OCI-LY3 (cell line): ENCODE measurements around the gene SMCO3.

ENCODE experiments used
- H2AFZ ChIP-seq: fragments of 200-600, 300-600 bp; shearing (Covaris generic); 2 replicates; pipeline ENCODE4 v1.6.0; 2014; ENCODE audit warnings: antibody characterized with exemption, low read depth, low read length
- H3K27ac ChIP-seq: fragments of 200-600, 300-600 bp; sonication (generic); 2 replicates; pipeline ENCODE4 v1.5.1; 2014; ENCODE audit warnings: mild to moderate bottlenecking, low read length, moderate library complexity, mixed read lengths
- H3K27me3 ChIP-seq: fragments of 200-600, 300-600 bp; sonication (generic); 2 replicates; pipeline ENCODE4 v1.6.1; 2014; ENCODE audit warnings: low read depth, low read length, mixed read lengths
- H3K36me3 ChIP-seq: fragments of 200-600, 300-600 bp; sonication (generic); replicated peaks from 2 replicates; pipeline ENCODE3; 2014; ENCODE audit warnings: low read depth, low read length, mixed read lengths
- H3K4me1 ChIP-seq: fragments of 300-600, 200-600 bp; sonication (generic); 2 replicates; pipeline ENCODE4 v1.6.1; 2014; ENCODE audit warnings: low read length, mixed read lengths
- H3K4me2 ChIP-seq: fragments of 200-600, 300-600 bp; sonication (generic); 2 replicates; pipeline ENCODE4 v1.6.1; 2014; ENCODE audit warnings: low read length, mixed read lengths
- H3K4me3 ChIP-seq: fragments of 300-600, 200-600 bp; sonication (generic); 2 replicates; pipeline ENCODE4 v1.5.1; 2014; ENCODE audit warnings: antibody characterized with exemption, mild to moderate bottlenecking, low read length, moderate library complexity
- H3K79me2 ChIP-seq: fragments of 300-600, 200-600 bp; shearing (Covaris generic); 2 replicates; pipeline ENCODE4 v1.6.1; 2014; ENCODE audit warnings: mild to moderate bottlenecking, low read length, mixed read lengths
- H3K9ac ChIP-seq: fragments of 300-600, 200-600 bp; shearing (Covaris generic); 2 replicates; pipeline ENCODE4 v1.6.0; 2014; ENCODE audit warnings: mild to moderate bottlenecking, low read length, moderate library complexity
- H3K9me3 ChIP-seq: fragments of 200-600, 300-600 bp; shearing (Covaris generic); 2 replicates; pipeline ENCODE4 v1.6.1; 2014; ENCODE audit warnings: low read length, mixed read lengths; ENCODE audit not compliant: insufficient read depth
- H4K20me1 ChIP-seq: fragments of 200-600, 300-600 bp; sonication (generic); 2 replicates; pipeline ENCODE4 v1.6.1; 2016; ENCODE audit warnings: low read length, mixed read lengths; ENCODE audit not compliant: insufficient read depth
- CTCF ChIP-seq: fragments of 200-600, 300-600 bp; sonication (generic); IDR thresholded peaks from 2 replicates; pipeline ENCODE4 v1.5.1; 2014; ENCODE audit warnings: antibody characterized with exemption, low read length, low read depth
- EZH2phosphoT487 ChIP-seq: fragments of 200-600 bp; shearing (Covaris generic); IDR thresholded peaks from 2 replicates; pipeline ENCODE4 v1.6.1; 2018; ENCODE audit warnings: antibody characterized with exemption, mixed run types, low read depth

Gene SMCO3

GRCh38 chr12:14770496-14771461 lies 43.2 kb downstream of the SMCO3 start:
- Histone ChIP-seq H3K36me3 (peaks cover 35% of the 10 kb centered on the region), H2AFZ (peak overlapping the region; percentile 44; the same call in 1 of the 2 replicates), H3K9ac (peak overlapping the region; percentile 98), H3K9me3 (no peaks in the 10 kb centered on the region), H3K4me1 (peaks cover 29% of the 10 kb centered on the region), H4K20me1 (0 out of 2 replicates have a peak, but pooled peaks cover 2% of the 10 kb centered on the region), H3K4me3 (peak overlapping the region; percentile 91), H3K27ac (peak overlapping the region; percentile 95), H3K79me2 (peaks cover 54% of the 10 kb centered on the region), H3K4me2 (peak overlapping the region; percentile 76), H3K27me3 (no peaks in the 10 kb centered on the region)
- no peak for TF ChIP-seq CTCF
- TF ChIP-seq EZH2phosphoT487 = no peak

DNA sequence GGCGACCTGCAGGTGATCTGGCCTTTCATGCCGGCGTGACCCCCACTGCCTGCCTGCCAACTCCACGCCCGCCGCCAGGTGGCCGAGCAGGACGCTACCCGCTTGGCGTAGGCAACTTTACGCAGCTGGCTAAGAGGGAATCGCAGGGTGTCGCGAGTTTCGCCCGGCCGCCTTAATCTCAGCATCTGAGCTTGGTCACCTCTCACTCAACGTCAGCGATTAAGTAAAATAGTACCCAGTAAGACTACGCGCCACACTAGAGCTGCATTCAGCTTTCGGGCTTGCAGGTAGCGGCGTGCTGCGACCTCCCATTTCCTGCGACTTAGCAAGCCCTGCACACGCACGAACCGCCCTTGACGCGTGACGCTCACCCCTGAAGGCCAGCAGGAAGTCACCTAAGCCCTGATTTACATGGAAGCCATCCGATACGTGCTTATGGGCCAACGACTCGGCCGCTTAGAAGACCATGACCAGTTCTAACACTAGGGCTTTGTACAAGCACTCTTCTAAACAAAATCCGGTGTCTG lies 44.0 kb downstream of the SMCO3 start:
- no peak for TF ChIP-seq EZH2phosphoT487
- peak; percentile 60 for TF ChIP-seq CTCF
- H3K27ac ChIP-seq = peak overlapping the region; percentile 95
- H2AFZ ChIP-seq = no peak overlapping the region
- no peaks in the 10 kb centered on the region for H3K27me3 ChIP-seq
- H3K4me1 ChIP-seq = peaks cover 22% of the 10 kb centered on the region
- H3K4me2 ChIP-seq = peak overlapping the region; percentile 76
- H3K4me3 ChIP-seq = peak overlapping the region; percentile 91
- no peaks in the 10 kb centered on the region for H3K9me3 ChIP-seq
- peaks cover 62% of the 10 kb centered on the region for H3K79me2 ChIP-seq
- H3K9ac ChIP-seq = peak overlapping the region; percentile 98
- H4K20me1 ChIP-seq = 0 out of 2 replicates have a peak, but pooled peaks cover 2% of the 10 kb centered on the region
- H3K36me3 ChIP-seq = peaks cover 42% of the 10 kb centered on the region

DNA sequence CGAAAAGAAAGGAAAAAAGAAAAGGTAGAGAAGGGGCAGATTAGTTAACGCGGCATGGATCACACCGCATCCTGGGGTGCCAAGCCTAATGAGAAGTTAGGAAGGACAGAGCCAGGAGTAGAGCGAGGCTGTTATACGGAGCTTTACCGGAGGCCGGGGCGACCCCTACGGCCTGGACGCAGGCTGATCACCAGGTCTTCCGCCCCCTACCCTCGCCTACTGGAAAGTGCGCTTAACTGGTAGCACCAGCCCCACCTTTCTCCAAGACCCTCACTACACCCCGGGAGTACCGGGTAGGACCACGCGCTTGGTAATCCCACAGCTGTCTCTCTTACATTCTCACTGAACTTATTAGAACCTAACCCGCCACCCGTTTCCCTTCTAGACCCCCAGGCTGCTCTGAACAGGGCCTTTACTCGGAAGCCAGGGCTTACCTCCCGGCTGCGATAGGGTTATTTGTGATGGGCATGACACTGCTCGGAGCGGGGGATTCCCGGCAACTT lies 44.5 kb downstream of the SMCO3 start:
- H3K9ac ChIP-seq = peak overlapping the region; percentile 98
- peaks cover 22% of the 10 kb centered on the region for H3K4me1 ChIP-seq
- peak overlapping the region; percentile 91 for H3K4me3 ChIP-seq
- H3K36me3 ChIP-seq = peaks cover 43% of the 10 kb centered on the region
- H3K79me2 ChIP-seq = peaks cover 59% of the 10 kb centered on the region
- H3K9me3 ChIP-seq = no peaks in the 10 kb centered on the region
- H3K27ac ChIP-seq = peak overlapping the region; percentile 95
- H3K27me3 ChIP-seq = no peaks in the 10 kb centered on the region
- H3K4me2 ChIP-seq = peak overlapping the region; percentile 76
- H2AFZ ChIP-seq = no peak overlapping the region
- TF ChIP-seq CTCF (no peak), EZH2phosphoT487 (no peak)
- 0 out of 2 replicates have a peak, but pooled peaks cover 2% of the 10 kb centered on the region for H4K20me1 ChIP-seq
